ENCODE results near the gene DAGLA.

Gene DAGLA

GRCh38 chr11:61751384-61751783 lies 71.2 kb downstream of the DAGLA start:
- Histone ChIP-seq H3K4me1 (ENCODE audit: insufficient read depth, low read length) (peaks cover 27% of the 10 kb centered on the region), H3K9ac (ENCODE audit: low read depth, low read length) (no peak overlapping the region), H3K36me3 (ENCODE audit: insufficient read depth, low read length) (no peaks in the 10 kb centered on the region), H3K27me3 (ENCODE audit: insufficient read depth, low read length) (peaks cover 30% of the 10 kb centered on the region), H3K9me3 (ENCODE audit: insufficient read depth, low read depth, low read length) (no peaks in the 10 kb centered on the region), H3K27ac (ENCODE audit: low read depth, low read length) (no peak overlapping the region), H3K4me3 (ENCODE audit: low read length) (no peak overlapping the region)
- 93% methylated on average over 14 of the region's 14 CpGs for WGBS

- no peaks in the 10 kb centered on the region for H3K9me3 ChIP-seq (ENCODE audit: insufficient read depth, low read depth, low read length)
- peak within 1 kb of the TSS; percentile 71 for H3K9ac ChIP-seq (ENCODE audit: low read depth, low read length)
- H3K36me3 ChIP-seq (ENCODE audit: insufficient read depth, low read length): no peaks in the 10 kb centered on the region
- no peak within 1 kb of the TSS for H3K27ac ChIP-seq (ENCODE audit: low read depth, low read length)
- WGBS: 5% methylated on average over 93 of the region's 93 CpGs
- H3K27me3 ChIP-seq (ENCODE audit: insufficient read depth, low read length): peaks cover 30% of the 10 kb centered on the region
- H3K4me1 ChIP-seq (ENCODE audit: insufficient read depth, low read length): peaks cover 32% of the 10 kb centered on the region
- H3K4me3 ChIP-seq (ENCODE audit: low read length): peak within 1 kb of the TSS; percentile 74
Observed at GRCh38 chr11:61752117-61752924, 72.1 kb downstream of the DAGLA start, which contains the start of gene MYRF. Gene MYRF, plus strand, starts transcription at chr11:61752636. Its CDS starts 109 bp downstream, at chr11:61752745.

GRCh38 chr11:61752925-61753521 lies 72.8 kb downstream of the DAGLA start:
- WGBS: 37% methylated on average over 17 of the region's 17 CpGs
- H3K27ac ChIP-seq (ENCODE audit: low read depth, low read length): no peak overlapping the region
- H3K9ac ChIP-seq (ENCODE audit: low read depth, low read length): peak overlapping the region; percentile 71

GRCh38 chr11:61753672-61754071 lies 73.5 kb downstream of the DAGLA start:
- H3K4me1 ChIP-seq (ENCODE audit: insufficient read depth, low read length): peaks cover 30% of the 10 kb centered on the region
- no peak overlapping the region for H3K4me3 ChIP-seq (ENCODE audit: low read length)
- H3K9me3 ChIP-seq (ENCODE audit: insufficient read depth, low read depth, low read length): no peaks in the 10 kb centered on the region
- no peaks in the 10 kb centered on the region for H3K36me3 ChIP-seq (ENCODE audit: insufficient read depth, low read length)
- 81% methylated on average over 4 of the region's 5 CpGs for WGBS
- no peak overlapping the region for H3K27ac ChIP-seq (ENCODE audit: low read depth, low read length)
- H3K9ac ChIP-seq (ENCODE audit: low read depth, low read length): no peak overlapping the region
- peaks cover 30% of the 10 kb centered on the region for H3K27me3 ChIP-seq (ENCODE audit: insufficient read depth, low read length)

More at GRCh38 chr11:61752925-61753521, 72.8 kb downstream of the DAGLA start:
- H3K4me1 ChIP-seq (ENCODE audit: insufficient read depth, low read length): peaks cover 30% of the 10 kb centered on the region
- peak overlapping the region; percentile 74 for H3K4me3 ChIP-seq (ENCODE audit: low read length)
- peaks cover 30% of the 10 kb centered on the region for H3K27me3 ChIP-seq (ENCODE audit: insufficient read depth, low read length)
- H3K9me3 ChIP-seq (ENCODE audit: insufficient read depth, low read depth, low read length): no peaks in the 10 kb centered on the region
- no peaks in the 10 kb centered on the region for H3K36me3 ChIP-seq (ENCODE audit: insufficient read depth, low read length)

- peaks cover 30% of the 10 kb centered on the region for H3K27me3 ChIP-seq (ENCODE audit: insufficient read depth, low read length)
- peaks cover 22% of the 10 kb centered on the region for H3K4me1 ChIP-seq (ENCODE audit: insufficient read depth, low read length)
- H3K27ac ChIP-seq (ENCODE audit: low read depth, low read length): no peak overlapping the region
- no peaks in the 10 kb centered on the region for H3K9me3 ChIP-seq (ENCODE audit: insufficient read depth, low read depth, low read length)
- no peaks in the 10 kb centered on the region for H3K36me3 ChIP-seq (ENCODE audit: insufficient read depth, low read length)
- WGBS: 81% methylated on average over 31 of the region's 31 CpGs
- no peak overlapping the region for H3K4me3 ChIP-seq (ENCODE audit: low read length)
- no peak overlapping the region for H3K9ac ChIP-seq (ENCODE audit: low read depth, low read length)
Observed at GRCh38 chr11:61754534-61755482, 74.6 kb downstream of the DAGLA start.

- H3K4me1 ChIP-seq (ENCODE audit: insufficient read depth, low read length): peaks cover 15% of the 10 kb centered on the region
- peaks cover 27% of the 10 kb centered on the region for H3K27me3 ChIP-seq (ENCODE audit: insufficient read depth, low read length)
- whole genome bisulfite sequencing: 74% methylated on average over 4 of the region's 4 CpGs
- no peaks in the 10 kb centered on the region for H3K36me3 ChIP-seq (ENCODE audit: insufficient read depth, low read length)
- no peak overlapping the region for H3K9ac ChIP-seq (ENCODE audit: low read depth, low read length)
- no peak overlapping the region for H3K4me3 ChIP-seq (ENCODE audit: low read length)
- H3K9me3 ChIP-seq (ENCODE audit: insufficient read depth, low read depth, low read length): no peaks in the 10 kb centered on the region
- no peak overlapping the region for H3K27ac ChIP-seq (ENCODE audit: low read depth, low read length)
Observed at GRCh38 chr11:61756147-61756451, 75.9 kb downstream of the DAGLA start.

- H3K27ac ChIP-seq (ENCODE audit: low read depth, low read length): no peak overlapping the region
- no peak overlapping the region for H3K4me3 ChIP-seq (ENCODE audit: low read length)
- peaks cover 23% of the 10 kb centered on the region for H3K27me3 ChIP-seq (ENCODE audit: insufficient read depth, low read length)
- H3K4me1 ChIP-seq (ENCODE audit: insufficient read depth, low read length): peaks cover 15% of the 10 kb centered on the region
- no peaks in the 10 kb centered on the region for H3K36me3 ChIP-seq (ENCODE audit: insufficient read depth, low read length)
- WGBS: 72% methylated on average over 9 of the region's 9 CpGs
- no peak overlapping the region for H3K9ac ChIP-seq (ENCODE audit: low read depth, low read length)
- H3K9me3 ChIP-seq (ENCODE audit: insufficient read depth, low read depth, low read length): no peaks in the 10 kb centered on the region
Observed at GRCh38 chr11:61756452-61757212, 76.4 kb downstream of the DAGLA start.

GRCh38 chr11:61757213-61757862 lies 77.1 kb downstream of the DAGLA start:
- no peak overlapping the region for H3K4me3 ChIP-seq (ENCODE audit: low read length)
- no peaks in the 10 kb centered on the region for H3K36me3 ChIP-seq (ENCODE audit: insufficient read depth, low read length)
- peaks cover 20% of the 10 kb centered on the region for H3K4me1 ChIP-seq (ENCODE audit: insufficient read depth, low read length)
- H3K27ac ChIP-seq (ENCODE audit: low read depth, low read length): no peak overlapping the region
- H3K9me3 ChIP-seq (ENCODE audit: insufficient read depth, low read depth, low read length): no peaks in the 10 kb centered on the region
- H3K9ac ChIP-seq (ENCODE audit: low read depth, low read length): no peak overlapping the region
- 96% methylated on average over 15 of the region's 15 CpGs for WGBS
- peaks cover 17% of the 10 kb centered on the region for H3K27me3 ChIP-seq (ENCODE audit: insufficient read depth, low read length)

GRCh38 chr11:61760946-61761345 lies 80.8 kb downstream of the DAGLA start:
- Histone ChIP-seq H3K4me1 (ENCODE audit: insufficient read depth, low read length) (peaks cover 14% of the 10 kb centered on the region; the same call in 1 of the 2 replicates), H3K27me3 (ENCODE audit: insufficient read depth, low read length) (no peaks in the 10 kb centered on the region), H3K9ac (ENCODE audit: low read depth, low read length) (no peak overlapping the region), H3K9me3 (ENCODE audit: insufficient read depth, low read depth, low read length) (no peaks in the 10 kb centered on the region), H3K36me3 (ENCODE audit: insufficient read depth, low read length) (no peaks in the 10 kb centered on the region), H3K4me3 (ENCODE audit: low read length) (no peak overlapping the region), H3K27ac (ENCODE audit: low read depth, low read length) (no peak overlapping the region)
- 68% methylated on average over 12 of the region's 13 CpGs for WGBS
